SK-N-SH (cell line): ENCODE measurements around the gene NCKAP5. TPM values are rescaled to one million over a fixed set of nuclear protein-coding genes. Genes with fewer than 3 reads are reported as not detected.

Experiments
- CTCF ChIA-PET: fragments of 300-600, 350-600 bp; formaldehyde crosslinking; extraction: SDS; loops from one replicate; lab custom pipeline; 2021; lab: Yijun Ruan, JAX
- POLR2A ChIA-PET: fragments of 350-600 bp; sonication (Branson Sonifier 250); formaldehyde crosslinking; extraction: SDS; loops from one replicate; lab custom pipeline; 2020; ENCODE audit warnings: antibody characterized with exemption, inconsistent platforms; lab: Yijun Ruan, JAX
- DNase-seq: peaks from one replicate; pipeline ENCODE4 v3.0.0; 2012
- H2AFZ ChIP-seq: fragments of 200-600 bp; sonication (generic); 2 replicates; pipeline ENCODE4 v1.8.1; 2016; ENCODE audit warnings: antibody characterized with exemption, mild to moderate bottlenecking, low read depth
- H3F3A ChIP-seq: fragments of 200-600 bp; sonication (generic); replicated peaks from 2 replicates; pipeline ENCODE3; 2016; ENCODE audit warnings: antibody characterized with exemption, mild to moderate bottlenecking; ENCODE audit not compliant: insufficient read depth
- H3K27ac ChIP-seq, 2 experiments: fragments of 200-500 bp in 1 of 2; fragments of 200-600 bp in 1 of 2; sonication (Bioruptor generic) in 1 of 2; sonication (generic), shearing (Covaris generic) in 1 of 2; 2 replicates each; pipeline versions ENCODE4 v1.5.1 to v1.6.1; 2014 to 2016; ENCODE audit warnings: low read depth in 2 of 2, inconsistent platforms in 1 of 2, low read length in 1 of 2, mild to moderate bottlenecking in 1 of 2, mixed read lengths in 1 of 2
- H3K27me3 ChIP-seq: fragments of 200-600 bp; sonication (generic), shearing (Covaris generic); 2 replicates; pipeline ENCODE4 v1.6.1; 2016; ENCODE audit warnings: mixed run types; ENCODE audit not compliant: insufficient read depth
- H3K36me3 ChIP-seq, 2 experiments: fragments of 200-500 bp in 1 of 2; fragments of 200-600 bp in 1 of 2; sonication (Bioruptor generic) in 1 of 2; sonication (generic) in 1 of 2; replicated peaks in 1 of 2; 2 replicates each; pipeline versions ENCODE3 to v1.5.1; 2014 to 2016; ENCODE audit warnings: low read length in 1 of 2, mild to moderate bottlenecking in 1 of 2; ENCODE audit not compliant: insufficient read depth in 2 of 2, control insufficient read depth in 1 of 2
- H3K4me1 ChIP-seq, 2 experiments: fragments of 200-500 bp in 1 of 2; fragments of 200-600 bp in 1 of 2; sonication (Bioruptor generic) in 1 of 2; sonication (generic), shearing (Covaris generic) in 1 of 2; 2 replicates each; pipeline versions ENCODE4 v1.5.1 to v1.6.1; 2014 to 2016; ENCODE audit warnings: low read depth in 1 of 2, low read length in 1 of 2, mixed run types in 1 of 2; ENCODE audit not compliant: insufficient read depth in 2 of 2, control insufficient read depth in 1 of 2
- H3K4me2 ChIP-seq: fragments of 200-600 bp; sonication (generic), shearing (Covaris generic); 2 replicates; pipeline ENCODE4 v1.6.1; 2017; ENCODE audit warnings: mixed run types
- H3K4me3 ChIP-seq, 2 experiments: fragments of 200-500 bp in 1 of 2; fragments of 200-600 bp in 1 of 2; sonication (Bioruptor generic) in 1 of 2; sonication (generic), shearing (Covaris generic) in 1 of 2; 2 replicates each; pipeline versions ENCODE4 v1.5.1 to v1.8.1; 2014 to 2016; ENCODE audit warnings: low read depth in 2 of 2, inconsistent platforms in 1 of 2, low read length in 1 of 2, mild to moderate bottlenecking in 1 of 2, mixed read lengths in 1 of 2, moderate library complexity in 1 of 2
- H3K79me2 ChIP-seq: fragments of 200-600 bp; sonication (generic); 2 replicates; pipeline ENCODE4 v1.8.1; 2017; ENCODE audit warnings: mild to moderate bottlenecking; ENCODE audit not compliant: insufficient read depth
- H3K9ac ChIP-seq: fragments of 200-600 bp; sonication (generic); 2 replicates; pipeline ENCODE4 v1.6.1; 2017; ENCODE audit warnings: mixed run types
- H3K9me2 ChIP-seq: fragments of 200-600 bp; sonication (generic); 2 replicates; pipeline ENCODE4 v1.6.1; 2017; ENCODE audit warnings: mixed run types
- H3K9me3 ChIP-seq: fragments of 200-600 bp; sonication (generic); 2 replicates; pipeline ENCODE4 v1.6.1; 2017; ENCODE audit warnings: mixed run types, mild to moderate bottlenecking, moderate library complexity
- H4K20me1 ChIP-seq: fragments of 200-600 bp; sonication (generic); 2 replicates; pipeline ENCODE4 v1.6.1; 2017; ENCODE audit warnings: mild to moderate bottlenecking, mixed run types; ENCODE audit not compliant: insufficient read depth
- CHD2 ChIP-seq: fragments of 150-350 bp; IDR thresholded peaks from 2 replicates; pipeline ENCODE4 v1.6.1; 2018; ENCODE audit warnings: low read length; ENCODE audit not compliant: partially characterized antibody
- EP300 ChIP-seq, 2 experiments: IDR thresholded peaks; 2 replicates each; pipeline versions ENCODE4 v1.4.0 to v1.6.1; 2012; ENCODE audit warnings: borderline replicate concordance in 1 of 2, low read depth in 1 of 2, low read length in 1 of 2
- MXI1 ChIP-seq: IDR thresholded peaks from 2 replicates; pipeline ENCODE4 v1.6.1; 2012; ENCODE audit warnings: mild to moderate bottlenecking, low read depth, low read length, improper control_type of control experiment
- NFIC ChIP-seq: IDR thresholded peaks from 2 replicates; pipeline ENCODE4 v1.4.0; 2012; ENCODE audit warnings: borderline replicate concordance
- NRF1 ChIP-seq: IDR thresholded peaks from 2 replicates; pipeline ENCODE4 v1.6.1; 2012; ENCODE audit warnings: low read depth, mild to moderate bottlenecking, low read length
- PBX3 ChIP-seq: IDR thresholded peaks from 2 replicates; pipeline ENCODE4; 2012
- POLR2AphosphoS5 ChIP-seq: IDR thresholded peaks from 2 replicates; pipeline ENCODE4 v1.6.1; 2012; ENCODE audit warnings: low read depth, low read length
- TCF12 ChIP-seq: IDR thresholded peaks from 2 replicates; pipeline ENCODE4 v1.4.0; 2012
- TEAD4 ChIP-seq: IDR thresholded peaks from 2 replicates; pipeline ENCODE4 v1.4.0; 2012; ENCODE audit warnings: mild to moderate bottlenecking, borderline replicate concordance; ENCODE audit not compliant: insufficient read depth
- USF2 ChIP-seq: fragments of 150-350 bp; IDR thresholded peaks from 2 replicates; pipeline ENCODE4 v1.6.1; 2017; ENCODE audit warnings: antibody characterized with exemption, low read length, low read depth, borderline replicate concordance
- WGBS: methylation state at CpG from one replicate; pipeline ENCODE4 v1.1.6; 2017; ENCODE audit warnings: low lambda C conversion rate; 5-methylcytosine and 5-hydroxymethylcytosine counted together
- polyA plus RNA-seq, 3 experiments: library from polyadenylated mRNA; depleted of rRNA; stranded (reverse); fragments of >200 nt; gene quantifications; 2 replicates each; pipeline ENCODE4 v1.2.3, GENCODE V29; 2012

NCKAP5 gene
- polyA plus RNA-seq, 1 of the 3 experiments (the other 2 are of a cell fraction), result 0.02 TPM

DNA sequence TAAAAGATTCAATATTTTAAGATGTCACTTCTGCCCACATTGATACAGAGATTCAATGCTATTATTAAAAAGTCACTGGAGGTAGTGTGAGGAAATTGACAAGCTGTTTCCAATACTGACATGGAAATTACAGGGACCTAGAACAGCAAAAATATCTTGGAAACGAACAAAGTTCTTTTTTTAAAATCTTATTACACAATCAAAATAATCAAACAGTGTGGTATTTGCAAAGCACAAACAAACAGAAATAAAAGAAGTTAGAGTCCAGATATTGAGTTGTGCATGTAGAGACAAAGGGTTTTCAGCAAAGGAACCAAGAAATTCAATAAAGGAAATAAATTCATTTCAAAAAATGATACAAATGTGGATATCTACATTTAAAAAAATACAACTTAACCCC lies 369.6 kb downstream of the NCKAP5 start:
- H3K27me3 ChIP-seq, result no peaks in the 10 kb centered on the region
- H2AFZ ChIP-seq, result no peak overlapping the region
- H3K36me3 ChIP-seq, result no peaks in the 10 kb centered on the region
- no peak overlapping the region for H3K4me3 ChIP-seq
- 37% methylated on average over 1 of the region's 1 CpG for WGBS
- no peak for TF ChIP-seq CHD2
- no peak for TF ChIP-seq PBX3
- no peak for TF ChIP-seq NRF1
- no peak for TF ChIP-seq POLR2AphosphoS5
- TF ChIP-seq MXI1, result no peak
- TF ChIP-seq USF2, result no peak
- H3K79me2 ChIP-seq, result no peaks in the 10 kb centered on the region
- no peak overlapping the region for H3K27ac ChIP-seq
- peaks cover 17% of the 10 kb centered on the region for H3F3A ChIP-seq
- H3K4me2 ChIP-seq, result no peak overlapping the region
- H3K9me3 ChIP-seq, result no peaks in the 10 kb centered on the region
- CTCF ChIA-PET, result interaction anchor here (0.8 kb wide), 1 partner anchor 10 kb away, joined by 3 read pairs; no protein-coding TSS in a partner anchor
- no peaks in the 10 kb centered on the region for H3K9me2 ChIP-seq
- no peak overlapping the region for H3K9ac ChIP-seq
- peaks cover 0 to 15% of the 10 kb centered on the region in 2 experiments; a peak in 1 of 4 replicates for H3K4me1 ChIP-seq
- POLR2A ChIA-PET, result no interaction called here
- no peak for DNase-seq
- no peaks in the 10 kb centered on the region for H4K20me1 ChIP-seq

GRCh38 chr2:133197156-133197555 lies 371.1 kb downstream of the NCKAP5 start:
- H3K9me2 ChIP-seq, result no peaks in the 10 kb centered on the region
- no peak overlapping the region for H3K9ac ChIP-seq
- H3K36me3 ChIP-seq, result no peaks in the 10 kb centered on the region
- no peak overlapping the region for H3K27ac ChIP-seq
- no peaks in the 10 kb centered on the region for H3K79me2 ChIP-seq
- no peaks in the 10 kb centered on the region for H3K9me3 ChIP-seq
- no peak overlapping the region for H2AFZ ChIP-seq
- ChIA-PET POLR2A (no interaction called here), CTCF (interaction anchor here (1.4 to 1.7 kb wide), 2 partner anchors 27 to 650 kb away, joined by 3 to 4 read pairs; no protein-coding TSS in a partner anchor)
- H4K20me1 ChIP-seq, result no peaks in the 10 kb centered on the region
- no peak overlapping the region for H3K4me2 ChIP-seq
- DNase-seq, result no peak
- 51% methylated on average over 2 of the region's 2 CpGs for WGBS
- no peak overlapping the region for H3K4me3 ChIP-seq
- peaks cover 17% of the 10 kb centered on the region for H3F3A ChIP-seq
- TF ChIP-seq TEAD4 (no peak), EP300 (IDR thresholded peaks at IDR 0.05; ENCODE audit: borderline replicate concordance in 1 of 2, low read depth in 1 of 2, low read length in 1 of 2) (no peak), NFIC (no peak), TCF12 (no peak)
- peaks cover 0 to 16% of the 10 kb centered on the region in 2 experiments; a peak in 1 of 4 replicates for H3K4me1 ChIP-seq
- no peaks in the 10 kb centered on the region for H3K27me3 ChIP-seq
